ENCODE results near the gene MKRN2OS.

The MKRN2OS gene

DNA sequence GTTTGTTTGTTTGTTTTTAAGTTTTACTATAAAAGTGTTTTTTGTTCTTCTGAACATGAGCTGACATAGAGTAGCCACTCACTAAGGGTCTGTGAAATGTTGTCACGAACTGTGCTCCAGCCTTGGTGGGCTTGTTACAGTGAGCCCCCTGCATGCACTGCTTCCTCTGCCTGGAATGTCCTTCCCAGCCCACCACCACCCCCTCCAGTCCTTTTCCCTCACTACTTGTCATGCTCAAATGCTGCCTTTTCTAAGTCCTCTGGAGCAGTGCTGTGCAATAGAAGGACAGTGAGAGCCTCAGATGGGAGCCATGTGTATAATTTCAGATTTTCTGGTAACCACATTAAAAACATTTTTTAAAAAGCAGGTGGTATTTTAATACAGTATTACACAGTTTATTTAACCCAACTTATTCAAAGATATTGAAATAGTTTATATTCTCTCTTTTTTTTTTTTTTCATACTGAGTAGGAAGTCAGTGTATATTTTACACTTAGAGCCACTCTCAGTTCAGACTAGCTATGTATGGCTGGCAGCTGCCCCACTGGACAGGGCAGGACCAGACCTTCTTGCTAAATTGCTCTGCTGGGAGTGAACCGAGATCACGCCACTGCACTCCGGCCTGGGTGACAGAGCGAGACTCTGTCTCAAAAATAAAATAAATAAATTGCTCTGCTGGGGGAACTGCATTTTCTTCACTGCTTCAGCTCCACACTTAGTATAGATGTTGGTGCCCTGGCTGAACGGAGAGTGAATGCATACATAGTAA is 26.9 kb downstream of the MKRN2OS start:
- H3K9me3 Mint-ChIP-seq: no peaks in the 10 kb centered on the region
- H3K4me3 Mint-ChIP-seq: no peak overlapping the region
- H3K27ac Mint-ChIP-seq: peak overlapping the region; percentile 22 to 90 (median 71)
- TF ChIP-seq CTCF (IDR thresholded peaks at IDR 0.05; ENCODE audit: unreplicated experiment in 3 of 3): no peak
- peaks cover 33% of the 10 kb centered on the region for H3K4me1 Mint-ChIP-seq
- no peaks in the 10 kb centered on the region for H3K27me3 Mint-ChIP-seq (ENCODE audit: low read depth)
- H3K36me3 Mint-ChIP-seq (ENCODE audit: low read depth): peaks cover 33% of the 10 kb centered on the region

DNA sequence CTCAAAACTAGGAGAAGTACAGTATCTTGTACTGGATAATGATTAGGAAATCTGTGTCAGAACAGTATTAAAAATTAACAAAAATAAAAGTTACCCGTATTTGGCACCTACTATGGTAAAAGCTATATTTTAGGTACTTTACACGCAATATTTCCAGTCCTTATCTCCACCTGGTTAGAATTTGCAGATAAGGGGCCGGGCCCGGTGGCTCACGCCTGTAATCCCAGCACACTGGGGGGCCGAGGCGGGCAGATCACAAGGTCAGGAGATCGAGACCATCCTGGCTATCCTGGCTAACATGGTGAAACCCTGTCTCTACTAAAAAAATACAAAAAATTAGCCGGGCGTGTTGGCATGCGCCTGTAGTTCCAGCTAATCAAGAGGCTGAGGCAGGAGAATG is 28.4 kb downstream of the MKRN2OS start:
- peaks cover 34% of the 10 kb centered on the region for H3K4me1 Mint-ChIP-seq
- H3K27ac Mint-ChIP-seq: no peak overlapping the region
- H3K27me3 Mint-ChIP-seq (ENCODE audit: low read depth): no peaks in the 10 kb centered on the region
- H3K36me3 Mint-ChIP-seq (ENCODE audit: low read depth): peaks cover 30% of the 10 kb centered on the region
- no peak for TF ChIP-seq CTCF (IDR thresholded peaks at IDR 0.05; ENCODE audit: unreplicated experiment in 3 of 3)
- no peaks in the 10 kb centered on the region for H3K9me3 Mint-ChIP-seq
- no peak overlapping the region for H3K4me3 Mint-ChIP-seq

- H3K27ac Mint-ChIP-seq: peak overlapping the region; percentile 55 to 91 (median 66)
- H3K9me3 Mint-ChIP-seq: no peaks in the 10 kb centered on the region
- H3K4me1 Mint-ChIP-seq: peaks cover 34% of the 10 kb centered on the region
- TF ChIP-seq CTCF (IDR thresholded peaks at IDR 0.05; ENCODE audit: unreplicated experiment in 3 of 3): no peak
- H3K4me3 Mint-ChIP-seq: no peak overlapping the region
- peaks cover 27% of the 10 kb centered on the region for H3K36me3 Mint-ChIP-seq (ENCODE audit: low read depth)
- no peaks in the 10 kb centered on the region for H3K27me3 Mint-ChIP-seq (ENCODE audit: low read depth)
These were observed 29.7 kb downstream of the MKRN2OS start for GRCh38 chr3:12515631-12516030.

- peak overlapping the region in 2 of 3 experiments; percentile 3 to 15 for H3K27ac Mint-ChIP-seq
These were observed 31.4 kb downstream of the MKRN2OS start for GRCh38 chr3:12513694-12514446.

DNA sequence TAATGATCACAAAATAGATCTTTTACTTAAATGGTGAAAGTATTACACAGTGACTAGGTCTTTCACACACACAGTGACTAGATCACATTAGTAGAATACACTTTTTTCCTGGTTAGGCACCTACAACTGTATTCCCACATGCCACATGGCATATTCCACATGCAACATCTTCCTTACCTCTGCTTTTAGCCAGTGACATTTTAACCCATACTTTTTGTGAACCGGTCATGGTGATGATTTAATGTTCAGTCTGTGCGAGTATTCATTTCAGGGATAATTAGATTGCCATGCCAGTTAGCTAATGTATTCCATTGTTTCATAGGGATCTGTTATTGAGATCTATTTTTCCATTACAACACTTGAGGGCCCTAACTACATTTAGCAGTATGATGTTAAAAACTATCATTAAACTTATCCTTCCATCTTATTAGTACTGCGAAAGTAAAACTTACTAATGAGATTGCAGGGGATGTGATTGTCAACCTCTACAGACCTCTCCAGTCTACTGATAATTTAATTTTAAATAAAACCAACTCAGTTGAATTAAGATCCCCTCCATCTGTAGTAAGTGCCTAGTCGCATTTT is 32.7 kb downstream of the MKRN2OS start:
- no peak overlapping the region for H3K4me3 Mint-ChIP-seq
- peaks cover 28% of the 10 kb centered on the region for H3K36me3 Mint-ChIP-seq (ENCODE audit: low read depth)
- no peaks in the 10 kb centered on the region for H3K9me3 Mint-ChIP-seq
- TF ChIP-seq CTCF (IDR thresholded peaks at IDR 0.05; ENCODE audit: unreplicated experiment in 3 of 3): no peak
- peaks cover 27% of the 10 kb centered on the region for H3K4me1 Mint-ChIP-seq
- H3K27ac Mint-ChIP-seq: peak overlapping the region in 1 of 3 experiments; percentile 7
- no peaks in the 10 kb centered on the region for H3K27me3 Mint-ChIP-seq (ENCODE audit: low read depth)

More at GRCh38 chr3:12513694-12514446, 31.4 kb downstream of the MKRN2OS start:
- Mint-ChIP-seq H3K36me3 (ENCODE audit: low read depth) (peaks cover 23% of the 10 kb centered on the region), H3K27me3 (ENCODE audit: low read depth) (no peaks in the 10 kb centered on the region), H3K4me3 (no peak overlapping the region), H3K4me1 (peaks cover 31% of the 10 kb centered on the region), H3K9me3 (no peaks in the 10 kb centered on the region)
- TF ChIP-seq CTCF (IDR thresholded peaks at IDR 0.05; ENCODE audit: unreplicated experiment in 3 of 3): no peak

Data from nephron (organoid).